ENCODE measurements around the gene DCDC1. TPM values are rescaled to one million over a fixed set of nuclear protein-coding genes. Genes with fewer than 3 reads are reported as not detected.

Gene DCDC1
- total RNA-seq, 1 donor from 2014 or later: 6.9 TPM

GRCh38 chr11:31397239-31397834 lies 27.8 kb upstream of the DCDC1 start:
- no peak for DNase-seq (ENCODE audit: low spot score, unreplicated experiment)
- Mint-ChIP-seq H3K36me3 (ENCODE audit: insufficient read depth) (peaks cover 24% of the 10 kb centered on the region), H3K4me3 (ENCODE audit: low read depth) (no peak overlapping the region), H3K27me3 (no peaks in the 10 kb centered on the region), H3K27ac (no peak overlapping the region), H3K9me3 (ENCODE audit: low read depth) (peaks cover 10% of the 10 kb centered on the region), H3K4me1 (ENCODE audit: low read depth) (no peaks in the 10 kb centered on the region)
- peak; percentile 72 for TF ChIP-seq CTCF (IDR thresholded peaks at IDR 0.05; ENCODE audit: unreplicated experiment)

- no peaks in the 10 kb centered on the region for H3K27me3 Mint-ChIP-seq
- H3K9me3 Mint-ChIP-seq (ENCODE audit: low read depth): peaks cover 35% of the 10 kb centered on the region
- TF ChIP-seq CTCF (IDR thresholded peaks at IDR 0.05; ENCODE audit: unreplicated experiment): no peak
- no peak for DNase-seq (ENCODE audit: low spot score, unreplicated experiment)
- H3K4me3 Mint-ChIP-seq (ENCODE audit: low read depth): no peak overlapping the region
- H3K27ac Mint-ChIP-seq: peak overlapping the region; percentile 30
- no peaks in the 10 kb centered on the region for H3K4me1 Mint-ChIP-seq (ENCODE audit: low read depth)
- peaks cover 25% of the 10 kb centered on the region for H3K36me3 Mint-ChIP-seq (ENCODE audit: insufficient read depth)
Observed at GRCh38 chr11:31387379-31387778, 17.8 kb upstream of the DCDC1 start.

GRCh38 chr11:31383116-31383515 lies 13.6 kb upstream of the DCDC1 start:
- Mint-ChIP-seq H3K27ac (no peak overlapping the region), H3K27me3 (no peaks in the 10 kb centered on the region), H3K36me3 (ENCODE audit: insufficient read depth) (peaks cover 17% of the 10 kb centered on the region), H3K4me1 (ENCODE audit: low read depth) (no peaks in the 10 kb centered on the region), H3K4me3 (ENCODE audit: low read depth) (no peak overlapping the region), H3K9me3 (ENCODE audit: low read depth) (peaks cover 8% of the 10 kb centered on the region)
- TF ChIP-seq CTCF (IDR thresholded peaks at IDR 0.05; ENCODE audit: unreplicated experiment): no peak
- no peak for DNase-seq (ENCODE audit: low spot score, unreplicated experiment)

GRCh38 chr11:31375879-31376278 lies 6.3 kb upstream of the DCDC1 start:
- DNase-seq (ENCODE audit: low spot score, unreplicated experiment): no peak
- no peaks in the 10 kb centered on the region for H3K27me3 Mint-ChIP-seq
- TF ChIP-seq CTCF (IDR thresholded peaks at IDR 0.05; ENCODE audit: unreplicated experiment): no peak
- H3K4me1 Mint-ChIP-seq (ENCODE audit: low read depth): peaks cover 2% of the 10 kb centered on the region
- H3K4me3 Mint-ChIP-seq (ENCODE audit: low read depth): no peak overlapping the region
- H3K27ac Mint-ChIP-seq: no peak overlapping the region
- no peaks in the 10 kb centered on the region for H3K9me3 Mint-ChIP-seq (ENCODE audit: low read depth)
- H3K36me3 Mint-ChIP-seq (ENCODE audit: insufficient read depth): peaks cover 4% of the 10 kb centered on the region

- H3K27me3 Mint-ChIP-seq: no peaks in the 10 kb centered on the region
- H3K4me3 Mint-ChIP-seq (ENCODE audit: low read depth): no peak overlapping the region
- peaks cover 16% of the 10 kb centered on the region for H3K4me1 Mint-ChIP-seq (ENCODE audit: low read depth)
- no peaks in the 10 kb centered on the region for H3K36me3 Mint-ChIP-seq (ENCODE audit: insufficient read depth)
- H3K9me3 Mint-ChIP-seq (ENCODE audit: low read depth): no peaks in the 10 kb centered on the region
- DNase-seq (ENCODE audit: low spot score, unreplicated experiment): no peak
- TF ChIP-seq CTCF (IDR thresholded peaks at IDR 0.05; ENCODE audit: unreplicated experiment): no peak
- H3K27ac Mint-ChIP-seq: no peak overlapping the region
Observed at GRCh38 chr11:31366795-31367194, 2.7 kb downstream of the DCDC1 start.
